ENCODE results near the gene TRAF1.

TRAF1 gene

GRCh38 chr9:120928015-120928482 lies 1.5 kb upstream of the TRAF1 start:
- TF ChIP-seq, protein P1, sequence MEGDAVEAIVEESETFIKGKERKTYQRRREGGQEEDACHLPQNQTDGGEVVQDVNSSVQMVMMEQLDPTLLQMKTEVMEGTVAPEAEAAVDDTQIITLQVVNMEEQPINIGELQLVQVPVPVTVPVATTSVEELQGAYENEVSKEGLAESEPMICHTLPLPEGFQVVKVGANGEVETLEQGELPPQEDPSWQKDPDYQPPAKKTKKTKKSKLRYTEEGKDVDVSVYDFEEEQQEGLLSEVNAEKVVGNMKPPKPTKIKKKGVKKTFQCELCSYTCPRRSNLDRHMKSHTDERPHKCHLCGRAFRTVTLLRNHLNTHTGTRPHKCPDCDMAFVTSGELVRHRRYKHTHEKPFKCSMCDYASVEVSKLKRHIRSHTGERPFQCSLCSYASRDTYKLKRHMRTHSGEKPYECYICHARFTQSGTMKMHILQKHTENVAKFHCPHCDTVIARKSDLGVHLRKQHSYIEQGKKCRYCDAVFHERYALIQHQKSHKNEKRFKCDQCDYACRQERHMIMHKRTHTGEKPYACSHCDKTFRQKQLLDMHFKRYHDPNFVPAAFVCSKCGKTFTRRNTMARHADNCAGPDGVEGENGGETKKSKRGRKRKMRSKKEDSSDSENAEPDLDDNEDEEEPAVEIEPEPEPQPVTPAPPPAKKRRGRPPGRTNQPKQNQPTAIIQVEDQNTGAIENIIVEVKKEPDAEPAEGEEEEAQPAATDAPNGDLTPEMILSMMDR (conservative IDR thresholded peaks at IDR 0.05), result no peak
- peak overlapping the region; percentile 88 for H3K27ac ChIP-seq

DNA sequence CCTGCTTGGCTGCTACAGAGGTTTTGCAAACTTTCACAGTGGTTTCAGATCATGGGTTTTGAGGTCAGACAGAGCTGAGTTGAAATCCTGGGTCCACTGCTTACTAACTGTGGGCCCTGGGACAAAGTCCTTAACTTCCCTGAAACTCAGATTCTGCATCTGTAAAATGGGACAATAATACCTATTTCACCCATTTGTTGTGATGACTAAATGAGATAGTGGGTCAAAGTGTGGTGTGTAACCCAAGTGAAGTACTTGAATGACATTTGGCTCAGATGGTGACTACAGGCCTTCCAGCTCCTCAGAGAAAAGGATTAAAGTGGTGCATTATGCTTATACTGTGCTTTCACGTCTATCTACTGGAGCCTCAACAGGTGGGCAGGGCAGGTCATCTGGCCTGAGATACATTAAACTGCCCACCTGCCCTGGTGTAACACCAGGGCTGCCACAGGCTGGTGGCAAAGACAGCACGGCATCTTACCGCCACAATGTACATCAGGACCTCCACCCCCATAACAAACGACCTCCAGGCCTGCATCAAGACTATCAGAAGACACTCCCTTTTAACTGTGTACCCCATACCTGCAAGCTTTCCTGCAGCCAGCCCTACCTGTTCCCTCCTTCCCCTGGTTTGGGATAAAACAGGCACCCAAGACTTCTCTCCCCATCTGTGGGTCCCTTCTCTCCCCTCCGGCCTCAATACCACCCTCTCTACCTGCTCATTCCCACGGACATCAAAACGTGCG lies 846 bp upstream of the TRAF1 start:
- H3K27ac ChIP-seq, result no peak overlapping the region
- TF ChIP-seq, protein P1 (conservative IDR thresholded peaks at IDR 0.05), result no peak

- H3K27ac ChIP-seq, result no peak overlapping the region
Observed at GRCh38 chr9:120925535-120926396, 830 bp downstream of the TRAF1 start.

GRCh38 chr9:120924698-120925534 lies 1.7 kb downstream of the TRAF1 start:
- TF ChIP-seq, protein P1 (conservative IDR thresholded peaks at IDR 0.05), result no peak
- no peak overlapping the region for H3K27ac ChIP-seq

More at GRCh38 chr9:120925535-120926396, 830 bp downstream of the TRAF1 start:
- TF ChIP-seq, protein P1 (conservative IDR thresholded peaks at IDR 0.05), result no peak

- TF ChIP-seq, protein P1 (conservative IDR thresholded peaks at IDR 0.05), result no peak
- no peak overlapping the region for H3K27ac ChIP-seq
Observed at GRCh38 chr9:120923620-120924328, 2.8 kb downstream of the TRAF1 start.

GRCh38 chr9:120922404-120923195 lies 4.0 kb downstream of the TRAF1 start:
- TF ChIP-seq, protein P1 (conservative IDR thresholded peaks at IDR 0.05), result no peak
- H3K27ac ChIP-seq, result peak overlapping the region; percentile 19; the same call in 1 of the 2 replicates

Measured in VCaP (cell line).